DOHH2 (cell line): ENCODE data around the gene ELOB.

Experiments
- H3F3A ChIP-seq: fragments of 200-600 bp; sonication (generic), shearing (Covaris generic); 2 replicates; pipeline ENCODE4 v1.6.0; 2016; ENCODE audit warnings: antibody characterized with exemption, mild to moderate bottlenecking; ENCODE audit not compliant: control insufficient read depth, insufficient read depth
- H3K27ac ChIP-seq: fragments of 200-600 bp; sonication (generic); 2 replicates; pipeline ENCODE4 v1.5.1; 2014; ENCODE audit warnings: low read depth, mild to moderate bottlenecking, low read length, moderate library complexity
- H3K27me3 ChIP-seq: fragments of 200-600 bp; sonication (generic); 2 replicates; pipeline ENCODE4 v1.6.1; 2014; ENCODE audit warnings: mild to moderate bottlenecking, low read length, mixed read lengths; ENCODE audit not compliant: control insufficient read depth
- H3K36me3 ChIP-seq: fragments of 200-600 bp; sonication (generic); 2 replicates; pipeline ENCODE4 v1.6.1; 2014; ENCODE audit warnings: mild to moderate bottlenecking, low read length, moderate library complexity, mixed read lengths; ENCODE audit not compliant: control insufficient read depth
- H3K4me1 ChIP-seq: fragments of 200-600 bp; sonication (generic); 2 replicates; pipeline ENCODE4 v1.6.1; 2014; ENCODE audit warnings: mild to moderate bottlenecking, low read length, mixed read lengths; ENCODE audit not compliant: control insufficient read depth
- H3K4me2 ChIP-seq: fragments of 200-600 bp; sonication (generic); 2 replicates; pipeline ENCODE4 v1.6.0; 2014; ENCODE audit warnings: mild to moderate bottlenecking, low read length, moderate library complexity
- H3K4me3 ChIP-seq: fragments of 200-600 bp; sonication (generic); 2 replicates; pipeline ENCODE4 v1.5.1; 2014; ENCODE audit warnings: mild to moderate bottlenecking, low read length, mixed read lengths
- H3K79me2 ChIP-seq: fragments of 200-600 bp; sonication (generic); 2 replicates; pipeline ENCODE4 v1.6.1; 2014; ENCODE audit warnings: mild to moderate bottlenecking, low read length, mixed read lengths; ENCODE audit not compliant: control insufficient read depth
- H3K9me2 ChIP-seq: fragments of 200-600 bp; sonication (generic); replicated peaks from 2 replicates; pipeline ENCODE4 v1.6.1; 2014; ENCODE audit warnings: mild to moderate bottlenecking, low read length, mixed read lengths; ENCODE audit not compliant: control insufficient read depth
- H3K9me3 ChIP-seq: fragments of 200-600 bp; sonication (generic); 2 replicates; pipeline ENCODE4 v1.6.1; 2014; ENCODE audit warnings: antibody characterized with exemption, low read length, mixed read lengths; ENCODE audit not compliant: control insufficient read depth, insufficient read depth
- H4K20me1 ChIP-seq: fragments of 200-600 bp; sonication (generic); 2 replicates; pipeline ENCODE4 v1.6.0; 2014; ENCODE audit warnings: low read depth, mild to moderate bottlenecking, antibody characterized with exemption, low read length, moderate library complexity; ENCODE audit not compliant: control insufficient read depth, insufficient read depth
- CTCF ChIP-seq: fragments of 200-600 bp; sonication (generic); IDR thresholded peaks from one replicate; pipeline ENCODE4 v1.5.1; 2014; ENCODE audit warnings: antibody characterized with exemption, mild to moderate bottlenecking, low read depth, low read length; ENCODE audit not compliant: poor library complexity, severe bottlenecking
- EZH2phosphoT487 ChIP-seq: fragments of 200-600 bp; sonication (generic); IDR thresholded peaks from 2 replicates; pipeline ENCODE4 v1.6.1; 2017; ENCODE audit warnings: borderline replicate concordance, mild to moderate bottlenecking, antibody characterized with exemption, low read length, moderate library complexity, mixed read lengths

Gene ELOB

GRCh38 chr16:2777231-2777902, at the start of gene ELOB:
ELOB (minus strand) TSS chr16:2777280; CDS start chr16:2777239, 41 bp downstream.
- peaks cover 22% of the 10 kb centered on the region for H3K4me1 ChIP-seq
- peaks cover 57% of the 10 kb centered on the region for H3K79me2 ChIP-seq
- peak within 1 kb of the TSS; percentile 97 for H3K4me2 ChIP-seq
- no peaks in the 10 kb centered on the region for H3K9me3 ChIP-seq
- H3K4me3 ChIP-seq = peak within 1 kb of the TSS; percentile 99
- H3K27ac ChIP-seq = peak within 1 kb of the TSS; percentile 76
- no peaks in the 10 kb centered on the region for H3K9me2 ChIP-seq
- H3K36me3 ChIP-seq = peaks cover 57% of the 10 kb centered on the region
- no peaks in the 10 kb centered on the region for H3K27me3 ChIP-seq
- no peaks in the 10 kb centered on the region for H4K20me1 ChIP-seq
- no peak for TF ChIP-seq EZH2phosphoT487
- TF ChIP-seq CTCF = no peak
- peaks cover 21% of the 10 kb centered on the region for H3F3A ChIP-seq

- Histone ChIP-seq H3K27me3 (no peaks in the 10 kb centered on the region), H3K27ac (no peak overlapping the region)
These were observed 48.8 kb upstream of the ELOB start for GRCh38 chr16:2825906-2826305.

GRCh38 chr16:2825049-2825742, 48.1 kb upstream of the ELOB start:
- Histone ChIP-seq H3K27ac (no peak overlapping the region), H3K4me2 (no peak overlapping the region), H3K79me2 (no peaks in the 10 kb centered on the region), H3F3A (no peaks in the 10 kb centered on the region), H3K4me3 (no peak overlapping the region), H3K4me1 (no peaks in the 10 kb centered on the region), H3K9me3 (no peaks in the 10 kb centered on the region), H3K36me3 (no peaks in the 10 kb centered on the region), H4K20me1 (no peaks in the 10 kb centered on the region), H3K9me2 (no peaks in the 10 kb centered on the region), H3K27me3 (no peaks in the 10 kb centered on the region)
- TF ChIP-seq EZH2phosphoT487 (no peak), CTCF (no peak)

More at GRCh38 chr16:2825906-2826305, 48.8 kb upstream of the ELOB start:
- no peaks in the 10 kb centered on the region for H3K9me2 ChIP-seq
- H3F3A ChIP-seq = no peaks in the 10 kb centered on the region
- TF ChIP-seq EZH2phosphoT487 (no peak), CTCF (no peak)
- no peaks in the 10 kb centered on the region for H3K9me3 ChIP-seq
- H3K4me2 ChIP-seq = no peak overlapping the region
- H3K4me3 ChIP-seq = no peak overlapping the region
- H3K36me3 ChIP-seq = no peaks in the 10 kb centered on the region
- no peaks in the 10 kb centered on the region for H3K79me2 ChIP-seq
- H3K4me1 ChIP-seq = no peaks in the 10 kb centered on the region
- H4K20me1 ChIP-seq = no peaks in the 10 kb centered on the region
